ENCODE data around the gene UNC5CL.
"Not testable (repeated sequence)": the region's sequence is repeated elsewhere in the genome, so short reads cannot be mapped to it uniquely, and the experiment has no call there.

UNC5CL gene

DNA sequence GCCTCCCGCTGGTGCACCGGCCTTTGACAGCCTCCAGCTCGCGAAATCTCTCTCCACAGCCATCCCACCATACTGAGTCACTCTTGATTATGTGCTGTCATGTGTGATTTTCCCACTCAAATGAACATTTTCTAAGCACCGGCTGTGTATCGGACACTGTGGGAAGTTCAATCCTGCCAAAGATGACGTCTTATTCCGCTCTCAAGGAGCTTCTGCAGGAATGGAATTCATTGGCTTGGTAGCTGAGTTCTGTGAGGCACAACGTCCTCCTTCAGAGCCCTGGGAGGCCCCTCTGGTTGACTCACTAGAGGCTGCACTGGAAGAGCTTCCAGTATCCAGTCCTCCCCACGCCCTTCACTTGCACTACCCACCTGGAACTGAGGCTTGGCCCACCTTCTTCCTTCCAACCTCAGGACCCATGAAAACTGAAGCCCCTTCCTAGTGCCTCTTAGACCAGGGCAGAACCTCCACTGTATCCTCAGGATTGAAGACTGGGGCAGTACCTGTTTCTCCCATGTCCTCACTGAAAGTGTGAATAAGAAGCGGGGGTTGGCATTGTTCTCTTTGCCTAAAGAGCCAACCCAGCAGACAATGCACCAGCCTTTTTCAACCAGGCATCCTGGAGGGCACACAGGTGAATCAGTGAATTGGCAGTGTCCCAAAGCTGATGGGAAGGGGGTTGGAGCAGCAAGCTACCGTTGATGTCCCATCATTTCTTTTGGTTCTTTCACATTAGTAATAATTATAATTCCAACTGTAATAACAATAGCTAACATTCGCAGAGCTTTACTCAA, 1.7 kb downstream of the UNC5CL start:
- no peak for TF ChIP-seq ZNF274 (IDR thresholded peaks at IDR 0.05; ENCODE audit: low read depth, low read length)
- H3K4me3 ChIP-seq (ENCODE audit: low read length), result no peak overlapping the region

DNA sequence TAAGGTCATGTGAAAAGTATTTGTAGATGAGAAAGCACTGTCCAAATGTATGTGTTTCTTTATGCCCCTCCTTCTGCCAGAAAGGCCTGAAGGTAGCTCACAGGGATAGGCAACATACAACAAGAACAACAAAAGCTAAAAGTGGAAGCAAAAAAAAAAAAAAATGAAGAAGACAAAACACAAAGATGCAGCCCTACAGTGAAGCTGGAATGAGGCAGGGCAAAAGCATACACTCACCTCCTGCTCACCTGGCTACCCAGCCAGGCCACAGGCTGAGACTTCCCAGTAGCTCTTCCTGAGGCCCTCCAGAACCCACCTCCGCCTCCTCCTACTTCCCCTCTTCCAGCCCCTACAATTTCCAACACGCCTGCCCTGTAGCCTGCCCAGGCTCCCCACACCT, 2.4 kb downstream of the UNC5CL start:
- TF ChIP-seq ZNF274 (IDR thresholded peaks at IDR 0.05; ENCODE audit: low read depth, low read length), result no peak
- H3K4me3 ChIP-seq (ENCODE audit: low read length), result no peak overlapping the region

- H3K4me3 ChIP-seq (ENCODE audit: low read length), result no peak overlapping the region
- TF ChIP-seq ZNF274 (IDR thresholded peaks at IDR 0.05; ENCODE audit: low read depth, low read length), result no peak
Observed at GRCh38 chr6:41036186-41036585, 2.8 kb downstream of the UNC5CL start.

DNA sequence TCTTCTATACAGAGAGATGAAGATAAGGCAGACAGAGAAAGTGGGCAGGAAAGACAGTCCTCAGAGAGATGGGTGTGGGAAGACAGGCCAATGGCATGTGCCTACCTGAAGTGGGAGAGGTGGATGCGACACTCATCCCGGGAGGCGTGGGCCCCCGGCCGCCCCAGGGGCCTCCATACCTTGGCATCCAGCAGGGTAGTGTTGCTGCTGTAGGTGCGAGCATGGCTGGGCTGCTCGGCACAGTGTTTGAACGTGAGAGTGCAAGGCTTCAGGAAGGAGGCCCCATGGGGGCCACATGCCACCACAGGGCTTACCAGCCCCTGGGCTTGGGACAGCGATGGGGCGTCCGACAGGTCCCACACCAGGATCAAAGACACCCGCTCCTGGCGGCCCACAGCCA, 5.2 kb downstream of the UNC5CL start:
- TF ChIP-seq ZNF274 (IDR thresholded peaks at IDR 0.05; ENCODE audit: low read depth, low read length), result no peak
- no peak overlapping the region for H3K4me3 ChIP-seq (ENCODE audit: low read length)

- no peak for TF ChIP-seq ZNF274 (IDR thresholded peaks at IDR 0.05; ENCODE audit: low read depth, low read length)
- H3K4me3 ChIP-seq (ENCODE audit: low read length), result no peak overlapping the region
Observed at GRCh38 chr6:41032830-41033229, 6.2 kb downstream of the UNC5CL start.

- TF ChIP-seq ZNF274 (IDR thresholded peaks at IDR 0.05; ENCODE audit: low read depth, low read length), result no peak
- peak overlapping the region; percentile 37; the same call in 1 of the 2 replicates for H3K4me3 ChIP-seq (ENCODE audit: low read length)
Observed at GRCh38 chr6:41028561-41029412, 10.2 kb downstream of the UNC5CL start.

DNA sequence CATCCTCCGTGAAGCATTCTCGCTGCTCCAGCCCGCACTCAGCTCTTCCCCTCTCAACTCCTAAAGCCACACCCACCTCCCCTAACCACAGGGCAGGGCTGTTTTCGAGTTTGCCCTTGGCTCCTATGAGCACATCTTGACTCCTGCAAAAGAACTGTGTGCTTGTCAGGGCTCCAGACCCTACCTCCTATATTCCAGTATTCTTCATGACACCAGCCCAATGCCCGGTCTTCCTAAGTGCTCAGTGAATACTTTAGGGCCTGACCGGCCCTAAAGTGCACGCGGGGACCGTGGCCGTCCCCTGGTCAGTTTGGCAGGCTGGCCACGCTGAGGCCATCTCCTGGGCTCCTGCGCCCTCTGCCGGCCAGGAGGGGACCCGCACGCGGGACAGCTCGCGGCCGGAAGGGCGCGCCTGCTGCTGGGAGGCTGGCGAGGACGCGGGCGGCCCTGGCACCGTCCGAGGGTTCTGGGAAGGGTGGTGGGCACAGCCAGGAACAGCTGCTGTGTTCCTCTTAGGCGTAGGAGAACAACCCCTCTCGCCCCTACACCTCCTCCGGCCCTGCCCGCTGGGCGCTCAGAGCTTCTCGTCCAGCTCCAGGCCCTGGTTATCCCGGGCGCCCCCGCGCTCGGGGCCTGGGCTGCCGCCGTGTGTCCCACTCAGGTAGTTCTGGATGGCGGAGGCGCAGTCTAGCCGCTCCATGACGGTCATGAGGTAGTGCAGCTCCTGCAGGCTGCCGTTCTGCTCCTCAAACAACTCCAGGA, 11.0 kb downstream of the UNC5CL start:
- TF ChIP-seq ZNF274 (IDR thresholded peaks at IDR 0.05; ENCODE audit: low read depth, low read length), result no peak
- H3K4me3 ChIP-seq (ENCODE audit: low read length), result peak overlapping the region; percentile 37; the same call in 1 of the 2 replicates

GRCh38 chr6:41027241-41027640, 11.8 kb downstream of the UNC5CL start:
- TF ChIP-seq ZNF274 (IDR thresholded peaks at IDR 0.05; ENCODE audit: low read depth, low read length), result no peak
- peak overlapping the region; percentile 3; the same call in 1 of the 2 replicates for H3K4me3 ChIP-seq (ENCODE audit: low read length)

DNA sequence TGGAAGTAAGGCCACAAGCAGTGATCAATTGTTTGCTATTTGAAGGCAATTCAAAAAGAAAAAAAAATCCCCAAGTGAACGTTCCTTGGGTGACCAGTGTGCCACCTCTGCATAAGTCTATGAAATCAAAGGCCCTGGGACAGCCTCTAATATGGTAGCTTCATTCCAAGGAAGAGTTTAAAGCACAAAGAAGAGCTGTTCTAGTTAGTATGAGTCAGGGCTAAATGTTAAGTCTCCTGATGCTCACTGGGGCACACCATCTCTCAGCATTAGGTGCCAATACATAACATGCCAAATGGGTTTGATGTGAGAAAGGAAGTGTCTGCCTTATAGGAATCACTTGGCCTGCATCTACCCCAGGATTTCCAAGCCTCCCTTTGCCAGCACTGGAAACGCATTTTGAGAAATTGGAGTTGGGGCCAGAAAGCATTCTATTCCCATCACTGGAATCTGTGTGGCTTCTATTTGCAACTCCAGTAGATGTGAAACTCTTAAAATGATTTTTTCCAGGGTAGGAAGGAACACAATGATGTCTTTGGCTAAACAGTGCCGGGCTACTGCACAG, 13.0 kb downstream of the UNC5CL start:
- H3K4me3 ChIP-seq (ENCODE audit: low read length), result no peak overlapping the region
- TF ChIP-seq ZNF274 (IDR thresholded peaks at IDR 0.05; ENCODE audit: low read depth, low read length), result no peak

DNA sequence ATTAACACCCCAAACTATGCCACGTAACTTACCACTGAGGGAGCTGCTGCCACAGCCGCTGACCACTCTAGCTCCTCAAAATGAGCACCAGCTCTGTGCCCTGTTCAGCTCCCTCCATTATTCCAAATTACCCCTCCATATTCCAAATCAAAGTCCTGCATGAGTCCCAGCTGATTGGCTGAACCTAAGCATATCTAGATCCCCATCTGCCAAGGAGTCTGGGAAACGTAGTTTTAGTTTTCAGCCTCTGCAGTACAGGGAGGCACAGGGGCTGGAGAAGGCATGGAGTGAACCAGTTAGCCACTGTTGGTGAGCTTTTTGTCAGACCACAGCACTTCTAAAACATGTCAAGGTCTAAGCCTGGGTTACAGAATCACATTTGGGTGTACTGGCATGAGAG, 15.9 kb downstream of the UNC5CL start:
- TF ChIP-seq ZNF274 (IDR thresholded peaks at IDR 0.05; ENCODE audit: low read depth, low read length), result no peak
- no peak overlapping the region for H3K4me3 ChIP-seq (ENCODE audit: low read length)

- no peak overlapping the region for H3K4me3 ChIP-seq (ENCODE audit: low read length)
- no peak for TF ChIP-seq ZNF274 (IDR thresholded peaks at IDR 0.05; ENCODE audit: low read depth, low read length)
Observed at GRCh38 chr6:41022294-41022693, 16.7 kb downstream of the UNC5CL start.

- H3K4me3 ChIP-seq (ENCODE audit: low read length), result no peak overlapping the region
- no peak for TF ChIP-seq ZNF274 (IDR thresholded peaks at IDR 0.05; ENCODE audit: low read depth, low read length)
Observed at GRCh38 chr6:41021832-41022231, 17.2 kb downstream of the UNC5CL start.

DNA sequence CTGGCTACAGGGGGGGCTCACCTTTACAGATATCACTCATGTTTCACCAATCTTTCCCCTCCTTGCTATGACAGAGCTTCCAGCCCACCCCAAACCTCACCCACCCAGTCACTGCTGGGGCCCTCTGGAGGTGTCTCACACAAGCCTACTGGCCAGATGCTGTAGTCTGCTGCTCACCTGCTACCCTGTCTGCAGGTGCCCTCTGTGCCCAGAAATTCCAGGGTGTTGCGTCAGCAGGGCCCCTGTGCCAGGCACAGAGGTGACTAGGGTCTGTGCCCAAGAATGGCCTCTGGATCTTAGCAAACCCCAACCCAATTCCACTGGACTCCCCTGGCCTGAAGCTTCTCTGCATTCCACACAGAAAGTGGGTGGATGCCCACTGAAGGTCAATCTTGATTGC, 21.4 kb downstream of the UNC5CL start:
- no peak for TF ChIP-seq ZNF274 (IDR thresholded peaks at IDR 0.05; ENCODE audit: low read depth, low read length)
- no peak overlapping the region for H3K4me3 ChIP-seq (ENCODE audit: low read length)

- H3K4me3 ChIP-seq (ENCODE audit: low read length), result not testable (repeated sequence)
Observed at GRCh38 chr6:41015860-41016259, 23.2 kb downstream of the UNC5CL start.

Data from GM08714 (cell line).